PC-3 (cell line): ENCODE measurements around the gene HMGA1.
"Not testable (repeated sequence)": the region's sequence is repeated elsewhere in the genome, so short reads cannot be mapped to it uniquely, and the experiment has no call there.

ENCODE experiments used
- EZH2 ChIP-seq: fragments of 300-600 bp; sonication (generic); IDR thresholded peaks from one replicate; pipeline ENCODE4 v1.6.1; 2017; ENCODE audit warnings: antibody characterized with exemption, mild to moderate bottlenecking, low read length; ENCODE audit not compliant: unreplicated experiment
- TF ChIP-seq, protein P1 (sequence below): fragments of 300-600 bp; sonication (generic); conservative IDR thresholded peaks from 2 replicates; pipeline ENCODE4 v1.5.1; 2017; ENCODE audit warnings: antibody characterized with exemption, low read depth, mild to moderate bottlenecking, low read length

DNA sequence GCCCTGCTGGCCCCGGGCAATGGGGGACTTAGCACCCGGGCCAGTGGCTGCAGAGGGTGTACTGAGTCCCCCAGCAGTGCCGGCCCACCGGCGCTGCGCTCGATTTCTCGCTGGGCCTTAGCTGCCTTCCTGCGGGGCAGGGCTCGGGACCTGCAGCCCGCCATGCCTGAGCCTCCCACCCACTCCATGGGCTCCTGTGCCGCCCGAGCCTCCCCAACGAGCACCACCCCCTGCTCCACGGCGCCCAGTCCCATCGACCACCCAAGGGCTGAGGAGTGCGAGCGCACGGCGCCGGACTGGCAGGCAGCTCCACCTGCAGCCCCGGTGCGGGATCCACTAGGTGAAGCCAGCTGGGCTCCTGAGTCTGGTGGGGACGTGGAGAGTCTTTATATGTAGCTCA is 32.5 kb downstream of the HMGA1 start:
- TF ChIP-seq, protein P1, sequence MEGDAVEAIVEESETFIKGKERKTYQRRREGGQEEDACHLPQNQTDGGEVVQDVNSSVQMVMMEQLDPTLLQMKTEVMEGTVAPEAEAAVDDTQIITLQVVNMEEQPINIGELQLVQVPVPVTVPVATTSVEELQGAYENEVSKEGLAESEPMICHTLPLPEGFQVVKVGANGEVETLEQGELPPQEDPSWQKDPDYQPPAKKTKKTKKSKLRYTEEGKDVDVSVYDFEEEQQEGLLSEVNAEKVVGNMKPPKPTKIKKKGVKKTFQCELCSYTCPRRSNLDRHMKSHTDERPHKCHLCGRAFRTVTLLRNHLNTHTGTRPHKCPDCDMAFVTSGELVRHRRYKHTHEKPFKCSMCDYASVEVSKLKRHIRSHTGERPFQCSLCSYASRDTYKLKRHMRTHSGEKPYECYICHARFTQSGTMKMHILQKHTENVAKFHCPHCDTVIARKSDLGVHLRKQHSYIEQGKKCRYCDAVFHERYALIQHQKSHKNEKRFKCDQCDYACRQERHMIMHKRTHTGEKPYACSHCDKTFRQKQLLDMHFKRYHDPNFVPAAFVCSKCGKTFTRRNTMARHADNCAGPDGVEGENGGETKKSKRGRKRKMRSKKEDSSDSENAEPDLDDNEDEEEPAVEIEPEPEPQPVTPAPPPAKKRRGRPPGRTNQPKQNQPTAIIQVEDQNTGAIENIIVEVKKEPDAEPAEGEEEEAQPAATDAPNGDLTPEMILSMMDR = not testable (repeated sequence)
- TF ChIP-seq EZH2 = not testable (repeated sequence)
